GF-D8 (cell line): Measurements from ENCODE around the gene PARD6G.

Experiments used
- DNase-seq: peaks from one replicate; lab custom pipeline; 2025; lab: John Stamatoyannopoulos, UW

Gene PARD6G

DNA sequence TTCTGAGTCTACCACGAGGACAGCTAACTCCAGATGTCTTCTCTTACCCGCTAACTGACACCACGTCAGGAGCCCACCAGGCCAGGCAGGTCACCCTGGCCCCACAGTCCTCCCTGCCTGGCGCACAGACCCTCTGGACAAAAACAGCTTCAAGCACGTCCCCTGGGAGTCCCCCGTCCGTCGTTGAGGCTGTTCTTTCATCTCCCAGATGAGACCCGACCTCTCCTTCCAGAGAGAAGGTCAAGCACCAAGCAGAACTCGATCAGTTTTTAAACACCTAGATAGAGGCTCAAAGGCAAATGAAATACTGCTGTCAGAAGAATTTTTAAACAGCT lies 57.8 kb downstream of the PARD6G start:
- DNase-seq = no peak

- DNase-seq = no peak
Observed at GRCh38 chr18:80188643-80189530, 58.4 kb downstream of the PARD6G start.

DNA sequence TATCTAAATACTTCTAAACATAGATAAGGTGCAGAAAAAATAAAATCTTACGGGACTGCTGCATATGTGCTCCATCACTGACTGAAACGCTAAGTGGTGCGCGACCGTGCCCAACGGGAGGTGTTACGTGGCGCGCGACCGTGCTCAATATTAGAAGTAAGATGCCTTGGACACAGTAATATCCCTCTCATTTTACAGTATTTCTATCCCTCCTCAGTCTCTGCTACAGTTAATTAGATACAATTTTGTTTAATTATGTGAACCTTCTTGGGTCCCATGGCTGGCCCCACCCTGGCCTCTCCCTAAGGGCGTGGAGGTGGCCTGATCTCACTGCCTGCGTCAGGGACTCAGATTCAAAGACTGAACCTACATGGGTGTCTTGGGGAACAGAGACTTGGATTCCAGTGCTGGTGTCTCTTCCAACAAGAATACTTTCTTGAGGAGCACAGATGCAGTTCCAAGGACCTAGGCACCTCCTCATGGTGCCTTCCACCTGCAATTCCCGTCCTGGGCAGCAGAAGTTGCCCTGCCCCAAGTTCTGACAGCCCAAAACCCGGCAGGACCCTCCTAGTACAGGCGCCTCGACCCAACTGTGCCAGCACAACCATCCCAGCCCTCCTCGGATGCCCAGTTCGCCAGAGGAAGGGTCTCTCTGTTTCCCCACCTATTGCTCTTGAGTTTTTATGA lies 59.2 kb downstream of the PARD6G start:
- DNase-seq = no peak

GRCh38 chr18:80185545-80185944 lies 61.8 kb downstream of the PARD6G start:
- DNase-seq = no peak

- DNase-seq = no peak
Observed at GRCh38 chr18:80184243-80184772, 63.0 kb downstream of the PARD6G start.

DNA sequence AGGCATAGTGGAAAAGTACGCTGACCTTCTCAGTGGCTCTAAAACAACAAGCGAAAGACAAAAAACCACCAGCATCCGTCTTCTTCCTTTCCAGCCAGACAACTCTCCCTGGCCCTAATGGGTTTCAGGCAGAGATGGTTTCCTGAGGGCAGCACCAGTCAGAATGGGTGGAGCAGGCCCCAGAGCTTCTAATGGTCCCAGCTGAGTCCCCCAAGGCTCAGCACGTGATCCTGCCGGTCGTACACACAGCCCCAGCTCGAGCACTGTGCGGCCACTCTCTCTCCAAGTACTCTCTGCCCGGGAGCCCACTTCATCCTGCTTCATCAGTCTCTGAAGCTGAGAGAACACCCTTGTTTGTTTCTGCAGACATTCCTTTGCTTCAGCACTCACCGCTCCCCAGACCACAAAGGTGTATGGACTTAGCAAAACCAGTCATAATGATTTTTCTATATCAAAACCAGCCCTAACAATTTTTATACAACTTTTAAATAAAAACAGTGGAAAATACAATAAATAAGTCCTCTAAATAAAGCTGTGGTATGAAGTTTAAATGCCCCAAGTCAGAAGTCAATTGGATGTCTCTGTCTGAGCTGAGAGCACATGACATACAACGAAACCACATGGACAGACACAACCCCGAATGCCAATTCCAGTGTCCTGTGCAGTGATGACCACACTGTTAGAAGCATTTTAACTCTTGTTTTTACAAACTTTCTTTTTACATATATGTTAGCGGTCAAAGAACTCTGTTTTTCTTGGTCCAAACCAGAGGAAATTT lies 63.9 kb downstream of the PARD6G start:
- no peak for DNase-seq

DNA sequence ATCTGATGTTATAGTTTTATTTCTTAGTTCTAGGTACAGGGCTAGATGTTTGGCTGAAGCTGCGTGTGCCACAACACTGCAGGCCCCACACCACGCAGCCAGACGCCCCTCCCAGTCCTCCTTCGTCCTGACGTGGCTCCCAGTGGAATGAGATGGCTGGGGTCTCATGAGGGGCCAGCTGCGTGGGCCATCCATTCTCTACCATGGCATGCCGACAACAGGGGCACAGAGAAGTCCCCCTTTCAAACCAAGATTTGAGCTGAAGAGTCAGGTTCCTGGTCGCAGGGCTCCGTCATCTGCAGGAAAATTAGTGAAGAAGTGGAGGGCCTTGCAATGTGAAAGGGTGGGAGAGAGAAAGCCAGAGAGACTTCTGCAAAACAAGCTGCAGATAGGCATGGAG lies 64.5 kb downstream of the PARD6G start:
- no peak for DNase-seq

DNA sequence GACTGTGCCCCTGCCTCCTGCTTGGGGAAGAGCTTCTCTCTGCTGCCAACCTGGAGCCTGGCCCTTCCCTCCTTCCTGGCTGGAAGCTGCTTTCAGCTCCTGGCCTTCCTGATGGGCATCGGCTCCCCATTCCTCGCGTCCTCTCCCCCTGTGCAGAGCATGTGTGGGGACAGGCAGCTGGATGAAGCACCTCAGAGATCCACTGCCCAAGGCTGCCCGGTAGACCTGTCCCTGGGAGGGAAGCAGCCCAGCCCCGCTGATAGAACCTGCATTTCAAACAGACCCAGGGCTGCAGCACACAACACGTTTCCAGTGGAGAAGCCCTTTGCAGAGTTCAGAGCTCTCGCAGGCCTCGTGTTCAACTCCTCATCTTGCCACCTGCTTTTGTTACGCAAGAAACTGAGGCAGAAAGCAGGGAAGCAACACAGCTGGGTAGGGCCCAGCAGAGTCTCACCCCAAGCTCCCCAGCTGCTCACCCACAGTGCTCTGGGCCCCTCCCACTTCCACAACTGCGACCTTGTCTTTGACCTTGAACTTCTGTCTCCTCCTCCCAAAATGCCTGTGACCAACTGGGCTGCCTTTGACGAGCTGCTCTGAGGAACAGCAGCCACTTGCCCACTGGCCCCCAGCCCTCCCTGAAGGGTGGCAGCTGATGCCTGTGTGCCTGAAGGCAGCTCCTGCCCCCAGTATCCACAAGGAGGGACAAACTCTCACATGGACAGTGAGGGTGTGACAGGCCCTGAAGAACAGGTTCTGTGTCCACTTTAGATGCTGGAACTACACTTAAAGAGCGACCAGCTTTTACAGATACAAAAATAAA lies 65.5 kb downstream of the PARD6G start:
- peak; percentile 24 for DNase-seq

- DNase-seq = no peak
Observed at GRCh38 chr18:80180778-80181564, 66.3 kb downstream of the PARD6G start.

- no peak for DNase-seq
Observed at GRCh38 chr18:80179857-80180558, 67.3 kb downstream of the PARD6G start.

- no peak for DNase-seq
Observed at GRCh38 chr18:80178935-80179818, 68.1 kb downstream of the PARD6G start.

- DNase-seq = no peak
Observed at GRCh38 chr18:80177128-80177527, 70.2 kb downstream of the PARD6G start.

DNA sequence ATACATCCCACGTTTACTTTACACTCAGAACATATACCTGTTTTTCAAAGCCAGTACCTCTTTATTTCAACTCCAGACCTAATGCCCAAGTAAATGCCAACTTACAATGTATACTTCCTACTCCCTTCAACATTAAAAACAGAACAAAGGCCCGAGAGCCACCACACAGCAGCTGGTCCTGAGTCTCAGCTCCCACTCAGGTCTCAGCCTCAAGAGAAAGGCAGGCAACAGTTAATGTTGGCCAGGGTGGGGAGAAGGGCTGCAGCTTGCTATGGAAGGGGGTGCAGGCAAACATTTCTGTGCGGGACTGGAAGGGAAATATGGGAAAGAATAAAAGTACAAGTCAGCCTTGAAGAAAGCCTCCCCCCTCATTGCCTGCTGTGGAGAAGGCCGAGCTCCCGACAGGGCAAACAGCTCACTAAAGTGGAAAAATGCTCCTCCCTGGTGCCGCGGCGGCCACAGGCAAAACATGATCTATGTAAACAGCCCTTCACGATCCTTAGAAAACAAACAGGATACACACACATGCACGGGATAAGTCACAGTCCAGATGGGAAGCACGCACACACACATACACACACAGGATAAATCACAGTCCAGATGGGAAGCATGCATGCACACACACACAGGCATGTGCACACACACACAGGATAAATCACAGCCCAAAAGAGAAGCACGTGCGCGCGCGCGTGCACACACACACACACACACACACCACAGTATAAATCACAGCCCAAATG lies 70.8 kb downstream of the PARD6G start:
- no peak for DNase-seq

GRCh38 chr18:80175451-80176204 lies 71.7 kb downstream of the PARD6G start:
- no peak for DNase-seq

DNA sequence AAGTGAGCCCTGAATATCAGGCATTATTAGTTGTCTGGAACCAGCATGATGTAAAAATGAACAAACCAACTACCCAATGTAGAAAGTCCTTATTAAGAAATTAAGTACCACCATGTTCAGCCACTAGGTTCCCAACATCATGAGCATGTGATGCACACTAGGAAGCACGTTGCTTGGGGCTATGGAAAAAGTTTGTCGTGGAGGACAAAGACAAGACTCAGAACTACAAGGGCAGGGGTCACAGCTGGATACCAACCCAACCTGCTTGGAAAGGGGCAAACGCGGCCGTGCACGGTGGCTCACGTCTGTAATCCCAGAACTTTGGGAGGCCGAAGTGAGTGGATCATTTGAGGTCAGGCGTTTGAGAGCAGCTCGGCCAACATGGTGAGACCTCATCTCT lies 74.3 kb downstream of the PARD6G start:
- no peak for DNase-seq

- DNase-seq = no peak
Observed at GRCh38 chr18:80172056-80172455, 75.3 kb downstream of the PARD6G start.

DNA sequence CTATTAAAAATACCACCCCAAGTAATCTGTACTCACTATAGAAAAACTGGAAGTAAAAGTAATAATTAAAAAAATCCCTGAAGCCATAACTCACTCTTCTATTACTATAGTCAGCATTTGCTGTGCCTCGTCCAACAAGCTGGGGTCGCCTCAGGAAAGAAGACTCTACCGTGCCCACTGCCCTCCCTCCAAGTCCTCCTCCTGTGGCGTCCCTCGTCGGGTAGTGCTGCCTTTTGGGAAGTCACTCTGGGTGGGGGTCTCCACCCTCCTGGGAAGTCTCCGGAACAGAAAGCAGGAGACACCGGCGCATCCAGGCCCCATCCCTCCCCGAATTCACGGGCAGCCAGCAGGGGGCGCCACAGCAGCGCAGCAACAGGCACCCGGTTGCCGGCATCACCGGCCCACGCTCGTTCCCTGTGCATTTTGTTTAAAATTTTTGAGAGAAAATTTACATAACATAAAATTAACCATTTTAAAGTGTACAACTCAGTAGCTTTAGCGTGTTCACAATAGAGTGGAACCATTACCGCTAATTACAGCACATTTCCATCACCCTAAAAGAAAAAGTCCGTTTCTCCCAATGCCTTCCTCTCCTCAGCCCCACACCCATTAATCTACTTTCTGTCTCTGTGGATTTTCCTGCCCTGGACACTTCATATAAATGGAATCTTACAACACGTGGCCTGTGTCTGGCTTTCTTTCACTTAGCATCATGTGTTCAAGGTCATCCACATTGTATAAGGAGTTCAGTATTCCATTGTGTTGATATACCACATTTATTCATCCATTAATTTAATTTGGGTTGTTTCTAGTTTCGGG lies 76.1 kb downstream of the PARD6G start:
- no peak for DNase-seq
